ENCODE measurements around the gene TXK. TPM values are rescaled to one million over a fixed set of nuclear protein-coding genes. Genes with fewer than 3 reads are reported as not detected.

The TXK gene
- total and polyA plus RNA-seq, 2 experiments from 2014 or later: 0.14 to 0.40 TPM

- no peak for TF ChIP-seq CREB1 (CRISPR knock-in tag; IDR thresholded peaks at IDR 0.05; ENCODE audit: low read depth)
- TF ChIP-seq EZH2 (IDR thresholded peaks at IDR 0.05; ENCODE audit: low read depth, unreplicated experiment): no peak
- TF ChIP-seq STAT1 (IDR thresholded peaks at IDR 0.05; ENCODE audit: unreplicated experiment): no peak
- TF ChIP-seq ZNF114 (CRISPR knock-in tag; IDR thresholded peaks at IDR 0.05): no peak
Measured at GRCh38 chr4:48028696-48029095, 105.4 kb downstream of the TXK start (continued).

- no peak for ATAC-seq
- Histone ChIP-seq H3F3A (replicated peaks; ENCODE audit: low read depth) (no peaks in the 10 kb centered on the region), H3K4me1 (ENCODE audit: insufficient read depth) (peaks cover 29% of the 10 kb centered on the region), H3K79me2 (replicated peaks; ENCODE audit: insufficient read depth) (no peaks in the 10 kb centered on the region), H3K4me2 (no peak overlapping the region), H2AFZ (no peak overlapping the region), H3K36me3 (ENCODE audit: insufficient read depth) (no peaks in the 10 kb centered on the region), H3K4me3 (no peak overlapping the region), H4K20me1 (replicated peaks; ENCODE audit: insufficient read depth) (no peaks in the 10 kb centered on the region), H3K9me2 (ENCODE audit: insufficient read depth) (no peaks in the 10 kb centered on the region), H3K27ac (ENCODE audit: low read depth) (peak overlapping the region; percentile 70; the same call in 1 of the 2 replicates), H3K27me3 (ENCODE audit: insufficient read depth) (no peaks in the 10 kb centered on the region)
- no peak for DNase-seq (ENCODE audit: low spot score)
- TF ChIP-seq CTCF (conservative IDR thresholded peaks at IDR 0.05; ENCODE audit: low read depth in 2 of 2) (no peak), ZNF331 (CRISPR knock-in tag; IDR thresholded peaks at IDR 0.05; ENCODE audit: low read depth) (no peak), CREB1 (CRISPR knock-in tag; IDR thresholded peaks at IDR 0.05; ENCODE audit: low read depth) (no peak), JUNB (IDR thresholded peaks at IDR 0.05; ENCODE audit: unreplicated experiment) (no peak), STAT1 (IDR thresholded peaks at IDR 0.05; ENCODE audit: unreplicated experiment) (no peak), NANOG (IDR thresholded peaks at IDR 0.05; ENCODE audit: borderline replicate concordance) (no peak), EZH2 (IDR thresholded peaks at IDR 0.05; ENCODE audit: low read depth, unreplicated experiment) (no peak), ZNF114 (CRISPR knock-in tag; IDR thresholded peaks at IDR 0.05) (no peak), ZNF462 (CRISPR knock-in tag; IDR thresholded peaks at IDR 0.05) (no peak), POLR2AphosphoS5 (IDR thresholded peaks at IDR 0.05; ENCODE audit: low read depth) (no peak), REST (IDR thresholded peaks at IDR 0.05; ENCODE audit: unreplicated experiment) (no peak), ETS1 (IDR thresholded peaks at IDR 0.05) (no peak), EZH2phosphoT487 (IDR thresholded peaks at IDR 0.05; ENCODE audit: unreplicated experiment) (no peak)
- Mint-ChIP-seq H3K27me3 (ENCODE audit: insufficient read depth, low read depth, poor library complexity) (no peaks in the 10 kb centered on the region), H3K27ac (peak overlapping the region; percentile 84; the same call in 1 of the 2 replicates), H3K4me3 (no peak overlapping the region), H3K4me1 (peaks cover 38% of the 10 kb centered on the region), H3K36me3 (ENCODE audit: low read depth) (peaks cover 10% of the 10 kb centered on the region), H3K9me3 (no peaks in the 10 kb centered on the region)
Measured at GRCh38 chr4:48027653-48028052, 106.4 kb downstream of the TXK start.

Data from GM23338 (cell line).